Ishikawa (cell line): Measurements from ENCODE around the gene DCLRE1A.

Source experiments
- YY1 ChIP-seq: IDR thresholded peaks from 2 replicates; pipeline ENCODE4 v1.6.1; 2012; ENCODE audit warnings: low read depth
- ZBTB7A ChIP-seq: IDR thresholded peaks from 2 replicates; pipeline ENCODE4 v1.6.1; 2012; ENCODE audit warnings: low read depth

GRCh38 chr10:113867904-113868303, 14.0 kb upstream of the DCLRE1A start:
- no peak for TF ChIP-seq YY1
- no peak for TF ChIP-seq ZBTB7A
